ENCODE measurements around the gene DNLZ. TPM values are rescaled to one million over a fixed set of nuclear protein-coding genes. Genes with fewer than 3 reads are reported as not detected.

DNLZ gene
- total RNA-seq, 4 donors from 2014 or later: 5.6 to 19.8 (median 13.5) TPM

GRCh38 chr9:136377341-136378169 lies 14.0 kb upstream of the DNLZ start:
- H3K36me3 ChIP-seq: peaks cover 0 to 46% (median 0%) of the 10 kb centered on the region in 3 donors
- no peaks in the 10 kb centered on the region for H3K9me3 ChIP-seq
- H3K4me3 ChIP-seq: no peak overlapping the region
- TF ChIP-seq CTCF (IDR thresholded peaks at IDR 0.05): no peak
- peaks cover 0 to 4% (median 2%) of the 10 kb centered on the region in 4 donors for H3K4me1 ChIP-seq
- no peak for DNase-seq
- no peaks in the 10 kb centered on the region for H3K27me3 ChIP-seq
- no peak overlapping the region for H3K27ac ChIP-seq

GRCh38 chr9:136376457-136376856 lies 12.9 kb upstream of the DNLZ start:
- Histone ChIP-seq H3K4me3 (no peak overlapping the region), H3K27ac (no peak overlapping the region), H3K27me3 (no peaks in the 10 kb centered on the region), H3K36me3 (peaks cover 0 to 36% (median 0%) of the 10 kb centered on the region in 3 donors), H3K4me1 (peaks cover 0 to 11% (median 4%) of the 10 kb centered on the region in 4 donors), H3K9me3 (no peaks in the 10 kb centered on the region)
- DNase-seq: no peak
- no peak for TF ChIP-seq POLR2A (IDR thresholded peaks at IDR 0.05)
- no peak for TF ChIP-seq CTCF (IDR thresholded peaks at IDR 0.05)

- no peaks in the 10 kb centered on the region for H3K9me3 ChIP-seq
- no peak for TF ChIP-seq POLR2A (IDR thresholded peaks at IDR 0.05)
- TF ChIP-seq CTCF (IDR thresholded peaks at IDR 0.05): no peak
- H3K36me3 ChIP-seq: peaks cover 0 to 22% (median 0%) of the 10 kb centered on the region in 3 donors
- no peak overlapping the region for H3K4me3 ChIP-seq
- peaks cover 0 to 11% (median 4%) of the 10 kb centered on the region in 4 donors for H3K4me1 ChIP-seq
- no peak for DNase-seq
- no peak overlapping the region for H3K27ac ChIP-seq
- H3K27me3 ChIP-seq: no peaks in the 10 kb centered on the region
Observed at GRCh38 chr9:136375096-136375495, 11.6 kb upstream of the DNLZ start.

GRCh38 chr9:136374183-136374575 lies 10.6 kb upstream of the DNLZ start:
- H3K36me3 ChIP-seq: peaks cover 0 to 13% (median 0%) of the 10 kb centered on the region in 3 donors
- TF ChIP-seq POLR2A (IDR thresholded peaks at IDR 0.05) (no peak), CTCF (IDR thresholded peaks at IDR 0.05) (no peak)

GRCh38 chr9:136373300-136374182 lies 10.0 kb upstream of the DNLZ start, which contains the start of gene CARD9:
Gene CARD9, minus strand, starts transcription at chr9:136373669. Its CDS starts 1,591 bp downstream, at chr9:136372078.
- H3K27ac ChIP-seq: peak within 1 kb of the TSS in 1 of 4 donors; percentile 35
- peak in 1 of 3 donors; percentile 58 for DNase-seq
- peak within 1 kb of the TSS in 3 of 4 donors; percentile 12 to 40 (median 24) for H3K4me3 ChIP-seq
- peaks cover 0 to 7% (median 0%) of the 10 kb centered on the region in 3 donors for H3K36me3 ChIP-seq
- H3K9me3 ChIP-seq: no peaks in the 10 kb centered on the region
- no peak for TF ChIP-seq POLR2A (IDR thresholded peaks at IDR 0.05)
- no peak for TF ChIP-seq CTCF (IDR thresholded peaks at IDR 0.05)
- no peaks in the 10 kb centered on the region for H3K27me3 ChIP-seq
- H3K4me1 ChIP-seq: peaks cover 0 to 11% (median 4%) of the 10 kb centered on the region in 4 donors

More at GRCh38 chr9:136374183-136374575, 10.6 kb upstream of the DNLZ start:
- Histone ChIP-seq H3K27ac (no peak overlapping the region), H3K27me3 (no peaks in the 10 kb centered on the region), H3K4me3 (no peak overlapping the region), H3K9me3 (no peaks in the 10 kb centered on the region), H3K4me1 (peaks cover 0 to 11% (median 4%) of the 10 kb centered on the region in 4 donors)
- DNase-seq: no peak
